CD14-positive monocyte (primary cell): ENCODE measurements around the gene CDCA8. TPM values are rescaled to one million over a fixed set of nuclear protein-coding genes. Genes with fewer than 3 reads are reported as not detected.

ENCODE experiments used
- DNase-seq, 3 donors: peaks; one replicate each; pipeline ENCODE4 v3.0.0-alpha.2; 2011 to 2022
- H2AFZ ChIP-seq: 2 replicates; pipeline ENCODE4 v1.6.0; 2012; ENCODE audit warnings: mild to moderate bottlenecking, low read depth, low read length, inconsistent platforms; ENCODE audit not compliant: insufficient read depth, poor library complexity, severe bottlenecking
- H3K27ac ChIP-seq, 2 donors: 1 replicate in 1 of 2; 2 replicates in 1 of 2; pipeline ENCODE4 v1.5.1; 2012 to 2013; ENCODE audit warnings: low read length in 2 of 2, control low read depth in 1 of 2, inconsistent platforms in 1 of 2, low read depth in 1 of 2, mild to moderate bottlenecking in 1 of 2
- H3K27me3 ChIP-seq, 2 donors: one replicate each; pipeline versions ENCODE4 v1.6.0 to v1.6.1; 2011 to 2013; ENCODE audit warnings: low read length in 2 of 2; ENCODE audit not compliant: control insufficient read depth in 2 of 2, insufficient read depth in 2 of 2
- H3K36me3 ChIP-seq, 2 donors: replicated peaks in 1 of 2; 1 replicate in 1 of 2; 2 replicates in 1 of 2; pipeline versions ENCODE4 v1.5.1 to v1.6.1; 2012 to 2013; ENCODE audit warnings: low read length in 2 of 2, control low read depth in 1 of 2, inconsistent platforms in 1 of 2, mild to moderate bottlenecking in 1 of 2; ENCODE audit not compliant: insufficient read depth in 2 of 2, control insufficient read depth in 1 of 2
- H3K4me1 ChIP-seq, 2 donors: 1 replicate in 1 of 2; 2 replicates in 1 of 2; pipeline versions ENCODE4 v1.5.1 to v1.6.1; 2012 to 2013; ENCODE audit warnings: low read length in 2 of 2, control low read depth in 1 of 2, inconsistent platforms in 1 of 2, mild to moderate bottlenecking in 1 of 2, moderate library complexity in 1 of 2; ENCODE audit not compliant: insufficient read depth in 2 of 2, control insufficient read depth in 1 of 2
- H3K4me2 ChIP-seq: replicated peaks from 2 replicates; pipeline ENCODE3; 2012; ENCODE audit warnings: low read length, moderate library complexity, mild to moderate bottlenecking; ENCODE audit not compliant: poor library complexity, severe bottlenecking; ENCODE audit errors: extremely low read depth
- H3K4me3 ChIP-seq, 3 experiments: fragments of 200-600 bp in 1 of 3; sonication (generic) in 1 of 3; replicated peaks in 1 of 3; 1 replicate in 2 of 3; 2 replicates in 1 of 3; pipeline ENCODE4 v1.5.1; 2011 to 2013; ENCODE audit warnings: low read length in 3 of 3, mild to moderate bottlenecking in 3 of 3, control low read depth in 2 of 3, low read depth in 2 of 3, inconsistent platforms in 1 of 3, moderate library complexity in 1 of 3
- H3K79me2 ChIP-seq: 2 replicates; pipeline ENCODE4 v1.6.0; 2012; ENCODE audit warnings: mild to moderate bottlenecking, control low read depth, inconsistent platforms, low read length, moderate library complexity; ENCODE audit not compliant: insufficient read depth
- H3K9ac ChIP-seq: 2 replicates; pipeline ENCODE4 v1.6.0; 2017; ENCODE audit warnings: low read length, mild to moderate bottlenecking; ENCODE audit not compliant: insufficient read depth, poor library complexity, severe bottlenecking
- H3K9me3 ChIP-seq, 2 donors: replicated peaks in 1 of 2; 1 replicate in 1 of 2; 2 replicates in 1 of 2; pipeline versions ENCODE4 v1.5.1 to v1.6.1; 2012 to 2013; ENCODE audit warnings: low read length in 2 of 2, control low read depth in 1 of 2; ENCODE audit not compliant: control insufficient read depth in 1 of 2, insufficient read depth in 1 of 2
- H4K20me1 ChIP-seq: 2 replicates; pipeline ENCODE4 v1.6.0; 2012; ENCODE audit warnings: mild to moderate bottlenecking, low read length, control low read depth, moderate library complexity; ENCODE audit not compliant: insufficient read depth
- H3K27ac Mint-ChIP-seq, 7 donors: one replicate each; pipeline ENCODE4 v1.8.0; 2020; ENCODE audit warnings: mild to moderate bottlenecking in 7 of 7, mixed read lengths in 7 of 7, moderate library complexity in 6 of 7, inconsistent platforms in 2 of 7
- H3K27me3 Mint-ChIP-seq, 3 donors: one replicate each; pipeline ENCODE4 v1.8.0; 2021 to 2022; ENCODE audit warnings: low read depth in 3 of 3, mild to moderate bottlenecking in 3 of 3, mixed read lengths in 3 of 3, moderate library complexity in 3 of 3, inconsistent platforms in 1 of 3
- H3K36me3 Mint-ChIP-seq, 2 donors: one replicate each; pipeline ENCODE4 v1.8.0; 2020; ENCODE audit warnings: mixed read lengths in 2 of 2, inconsistent platforms in 1 of 2, mild to moderate bottlenecking in 1 of 2
- H3K4me1 Mint-ChIP-seq: one replicate; pipeline ENCODE4 v1.8.0; 2020; ENCODE audit warnings: mild to moderate bottlenecking, mixed read lengths
- H3K4me3 Mint-ChIP-seq, 2 donors: one replicate each; pipeline ENCODE4 v1.8.0; 2020; ENCODE audit warnings: mild to moderate bottlenecking in 2 of 2, mixed read lengths in 2 of 2, moderate library complexity in 1 of 2
- H3K9me3 Mint-ChIP-seq, 7 donors: one replicate each; pipeline ENCODE4 v1.8.0; 2020 to 2022; ENCODE audit warnings: mixed read lengths in 7 of 7, mild to moderate bottlenecking in 6 of 7, moderate library complexity in 6 of 7, inconsistent platforms in 2 of 7
- CTCF ChIP-seq: fragments of 200-600 bp; IDR thresholded peaks from one replicate; pipeline ENCODE4 v1.8.0; 2022; ENCODE audit warnings: antibody characterized with exemption, mild to moderate bottlenecking
- WGBS: methylation state at CpG from one replicate; pipeline ENCODE4 v1.1.5; 2013; ENCODE audit warnings: missing lambda C conversion rate; ENCODE audit not compliant: insufficient coverage; 5-methylcytosine and 5-hydroxymethylcytosine counted together
- intact Hi-C, 2 donors: fragments of 100-400 bp; cut with micrococcal nuclease; formaldehyde crosslinking; loops; one replicate each; pipeline versions ENCODE4 v1.15.0 to v1.15.1; 2023
- polyA plus RNA-seq, 3 donors: library from polyadenylated mRNA; depleted of rRNA in 1 of 3; unstranded in 2 of 3; stranded (reverse) in 1 of 3; fragments of 300-500 nt in 2 of 3; fragments of >200 nt in 1 of 3; fragmentation: Illumina TruSeq in 2 of 3; gene quantifications; 1 replicate in 2 of 3; 2 replicates in 1 of 3; pipeline ENCODE4 v1.2.3, GENCODE V29; 2012 to 2021

CDCA8 gene
- polyA plus RNA-seq, 3 donors: 0.09 to 0.67 (median 0.60) TPM

DNA sequence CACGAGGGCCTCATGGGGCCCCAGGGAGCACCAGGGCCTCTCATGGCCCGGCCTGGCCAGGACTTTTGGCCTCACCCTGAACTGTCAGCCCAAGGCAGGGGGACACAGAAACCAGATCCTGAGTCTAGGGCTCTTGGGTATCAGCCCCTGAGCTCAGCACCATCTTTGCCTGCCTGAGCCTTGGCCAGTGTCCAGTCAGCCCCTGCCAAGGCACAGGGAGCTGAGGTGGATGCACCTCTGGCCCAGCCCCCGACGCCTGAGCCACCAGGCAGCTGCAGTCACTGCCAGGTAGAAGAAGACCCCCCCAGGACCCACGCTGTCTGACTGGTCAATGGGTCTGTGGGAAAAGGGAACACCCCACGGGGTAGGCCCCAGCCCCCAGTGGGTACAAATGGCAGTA is 25.3 kb downstream of the CDCA8 start:
- Histone ChIP-seq H4K20me1 (no peaks in the 10 kb centered on the region), H3K4me3 (no peak overlapping the region), H3K36me3 (no peaks in the 10 kb centered on the region), H2AFZ (no peak overlapping the region), H3K4me2 (no peak overlapping the region), H3K9me3 (no peaks in the 10 kb centered on the region), H3K9ac (no peak overlapping the region), H3K79me2 (no peaks in the 10 kb centered on the region), H3K4me1 (no peaks in the 10 kb centered on the region), H3K27me3 (no peaks in the 10 kb centered on the region), H3K27ac (no peak overlapping the region)
- no peak overlapping the region for H3K4me3 Mint-ChIP-seq
- 91% methylated on average over 4 of the region's 6 CpGs for WGBS
- peaks cover 3 to 8% (median 7%) of the 10 kb centered on the region in 3 donors for H3K27me3 Mint-ChIP-seq
- no peak for TF ChIP-seq CTCF
- H3K4me1 Mint-ChIP-seq: no peaks in the 10 kb centered on the region
- DNase-seq: no peak
- H3K27ac Mint-ChIP-seq: no peak overlapping the region
- intact Hi-C loops: no loop called here
- no peaks in the 10 kb centered on the region for H3K36me3 Mint-ChIP-seq
- H3K9me3 Mint-ChIP-seq: no peaks in the 10 kb centered on the region

- TF ChIP-seq CTCF: no peak
- H4K20me1 ChIP-seq: no peaks in the 10 kb centered on the region
- no peak overlapping the region for H3K4me3 ChIP-seq
- no peaks in the 10 kb centered on the region for H3K9me3 ChIP-seq
- H2AFZ ChIP-seq: no peak overlapping the region
- no peaks in the 10 kb centered on the region for H3K4me1 ChIP-seq
- intact Hi-C loops: no loop called here
- no peaks in the 10 kb centered on the region for H3K79me2 ChIP-seq
- no peak overlapping the region for H3K4me2 ChIP-seq
- no peaks in the 10 kb centered on the region for H3K9me3 Mint-ChIP-seq
- H3K4me1 Mint-ChIP-seq: no peaks in the 10 kb centered on the region
- H3K27me3 Mint-ChIP-seq: peaks cover 3 to 10% (median 7%) of the 10 kb centered on the region in 3 donors
- no peaks in the 10 kb centered on the region for H3K36me3 Mint-ChIP-seq
- no peak overlapping the region for H3K9ac ChIP-seq
- no peaks in the 10 kb centered on the region for H3K27me3 ChIP-seq
- no peak overlapping the region for H3K27ac ChIP-seq
- WGBS: 95% methylated on average over 18 of the region's 26 CpGs
- H3K36me3 ChIP-seq: no peaks in the 10 kb centered on the region
- H3K4me3 Mint-ChIP-seq: no peak overlapping the region
- H3K27ac Mint-ChIP-seq: no peak overlapping the region
- no peak for DNase-seq
These were observed 26.0 kb downstream of the CDCA8 start for GRCh38 chr1:37718181-37718900.
